Transverse colon (tissue), 3 donors: ENCODE data around the gene NRGN.

Experiments used
- EP300 ChIP-seq: sonication (generic); formaldehyde crosslinking; IDR thresholded peaks from one replicate; pipeline ENCODE4 v1.6.1; 2017; ENCODE audit warnings: antibody characterized with exemption, low read depth
- POLR2A ChIP-seq: fragments of 450-650 bp; IDR thresholded peaks from one replicate; pipeline ENCODE4 v1.6.1; 2016; ENCODE audit warnings: antibody characterized with exemption, mild to moderate bottlenecking, moderate library complexity
- TF ChIP-seq, protein P1 (sequence below), 5 experiments: fragments of 200-600 bp in 3 of 5; fragments of 450-650 bp in 2 of 5; sonication (generic) in 3 of 5; IDR thresholded peaks; 1 replicate in 2 of 5; 2 replicates in 3 of 5; pipeline ENCODE4 v1.5.1; 2016 to 2017; ENCODE audit warnings: antibody characterized with exemption in 5 of 5, inconsistent platforms in 3 of 5, mild to moderate bottlenecking in 2 of 5, moderate library complexity in 1 of 5

DNA sequence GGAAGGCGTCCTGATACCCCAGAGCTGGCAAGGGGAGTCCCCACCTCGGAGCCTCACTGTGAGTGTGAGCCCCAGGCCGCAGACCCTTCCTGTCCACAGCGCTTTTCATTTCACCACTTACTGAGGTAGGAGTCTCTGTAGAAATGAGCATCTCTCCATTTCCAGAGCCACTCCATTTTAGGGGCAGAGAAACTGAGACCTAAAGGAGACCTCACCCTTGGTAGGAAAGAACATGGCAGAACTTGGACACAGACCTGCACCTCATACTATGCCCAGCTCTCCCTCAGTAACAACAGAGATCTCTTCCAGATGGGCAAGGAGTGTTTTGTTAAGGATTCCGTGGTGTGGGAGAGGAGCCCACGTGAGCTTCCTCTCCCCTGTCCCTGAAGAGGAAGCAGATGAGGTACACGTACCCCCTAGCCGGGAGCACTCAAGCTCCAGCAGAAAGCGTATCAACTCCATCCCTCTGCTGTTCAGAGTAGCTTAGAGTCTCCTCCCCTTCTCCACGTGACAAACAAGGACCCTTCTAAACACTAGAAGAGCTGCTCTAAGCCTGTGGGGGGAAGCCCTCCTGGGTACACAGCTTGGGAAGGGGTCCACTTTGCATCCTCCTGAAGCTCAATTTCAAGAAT is 12.8 kb downstream of the NRGN start:
- TF ChIP-seq POLR2A (no peak), EP300 (no peak)
- TF ChIP-seq, protein P1, sequence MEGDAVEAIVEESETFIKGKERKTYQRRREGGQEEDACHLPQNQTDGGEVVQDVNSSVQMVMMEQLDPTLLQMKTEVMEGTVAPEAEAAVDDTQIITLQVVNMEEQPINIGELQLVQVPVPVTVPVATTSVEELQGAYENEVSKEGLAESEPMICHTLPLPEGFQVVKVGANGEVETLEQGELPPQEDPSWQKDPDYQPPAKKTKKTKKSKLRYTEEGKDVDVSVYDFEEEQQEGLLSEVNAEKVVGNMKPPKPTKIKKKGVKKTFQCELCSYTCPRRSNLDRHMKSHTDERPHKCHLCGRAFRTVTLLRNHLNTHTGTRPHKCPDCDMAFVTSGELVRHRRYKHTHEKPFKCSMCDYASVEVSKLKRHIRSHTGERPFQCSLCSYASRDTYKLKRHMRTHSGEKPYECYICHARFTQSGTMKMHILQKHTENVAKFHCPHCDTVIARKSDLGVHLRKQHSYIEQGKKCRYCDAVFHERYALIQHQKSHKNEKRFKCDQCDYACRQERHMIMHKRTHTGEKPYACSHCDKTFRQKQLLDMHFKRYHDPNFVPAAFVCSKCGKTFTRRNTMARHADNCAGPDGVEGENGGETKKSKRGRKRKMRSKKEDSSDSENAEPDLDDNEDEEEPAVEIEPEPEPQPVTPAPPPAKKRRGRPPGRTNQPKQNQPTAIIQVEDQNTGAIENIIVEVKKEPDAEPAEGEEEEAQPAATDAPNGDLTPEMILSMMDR (IDR thresholded peaks at IDR 0.05), result no peak
